Measurements from ENCODE around the gene CRYBA4.

DNA sequence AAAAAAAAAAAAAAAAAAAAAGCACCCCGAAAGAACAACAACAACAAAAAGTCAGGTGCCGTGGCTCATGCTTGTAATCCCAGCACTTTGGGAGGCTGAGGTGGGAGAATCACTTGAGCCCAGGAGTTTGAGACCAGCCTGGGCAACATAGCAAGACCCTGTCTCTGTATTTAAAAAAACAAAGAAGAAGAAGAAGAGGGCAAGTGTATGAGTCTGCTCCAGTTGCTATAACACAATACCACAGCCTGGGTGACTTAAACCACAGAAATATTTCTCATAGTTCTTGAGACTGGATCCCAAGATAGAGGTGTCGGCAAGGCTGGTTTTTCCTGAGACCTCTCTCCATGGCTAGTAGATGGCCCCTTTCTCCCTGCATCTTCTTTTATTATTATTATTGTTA lies 12.4 kb downstream of the CRYBA4 start:
- TF ChIP-seq, protein P1, sequence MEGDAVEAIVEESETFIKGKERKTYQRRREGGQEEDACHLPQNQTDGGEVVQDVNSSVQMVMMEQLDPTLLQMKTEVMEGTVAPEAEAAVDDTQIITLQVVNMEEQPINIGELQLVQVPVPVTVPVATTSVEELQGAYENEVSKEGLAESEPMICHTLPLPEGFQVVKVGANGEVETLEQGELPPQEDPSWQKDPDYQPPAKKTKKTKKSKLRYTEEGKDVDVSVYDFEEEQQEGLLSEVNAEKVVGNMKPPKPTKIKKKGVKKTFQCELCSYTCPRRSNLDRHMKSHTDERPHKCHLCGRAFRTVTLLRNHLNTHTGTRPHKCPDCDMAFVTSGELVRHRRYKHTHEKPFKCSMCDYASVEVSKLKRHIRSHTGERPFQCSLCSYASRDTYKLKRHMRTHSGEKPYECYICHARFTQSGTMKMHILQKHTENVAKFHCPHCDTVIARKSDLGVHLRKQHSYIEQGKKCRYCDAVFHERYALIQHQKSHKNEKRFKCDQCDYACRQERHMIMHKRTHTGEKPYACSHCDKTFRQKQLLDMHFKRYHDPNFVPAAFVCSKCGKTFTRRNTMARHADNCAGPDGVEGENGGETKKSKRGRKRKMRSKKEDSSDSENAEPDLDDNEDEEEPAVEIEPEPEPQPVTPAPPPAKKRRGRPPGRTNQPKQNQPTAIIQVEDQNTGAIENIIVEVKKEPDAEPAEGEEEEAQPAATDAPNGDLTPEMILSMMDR (conservative IDR thresholded peaks at IDR 0.05; ENCODE audit: low read depth, low read length): no peak
- TF ChIP-seq EZH2 (IDR thresholded peaks at IDR 0.05; ENCODE audit: low read length, unreplicated experiment) (no peak), EZH2phosphoT487 (IDR thresholded peaks at IDR 0.05; ENCODE audit: borderline replicate concordance, low read length) (no peak)

All from PC-3 (cell line).